Smooth muscle cell (in vitro differentiated cells): ENCODE data around the gene MT1X. TPM values are rescaled to one million over a fixed set of nuclear protein-coding genes. Genes with fewer than 3 reads are reported as not detected.
A peak's percentile ranks its signal among the peaks of the same experiment; 100 is the strongest.

Experiments used
- DNase-seq: peaks from one replicate; lab custom pipeline; 2025; ENCODE audit not compliant: unreplicated experiment; lab: John Stamatoyannopoulos, UW
- H2AFZ ChIP-seq: fragments of 200-600 bp; sonication (generic); 2 replicates; pipeline ENCODE4 v1.6.0; 2016; ENCODE audit warnings: antibody characterized with exemption, low read depth, mild to moderate bottlenecking
- H3F3A ChIP-seq: fragments of 200-600 bp; sonication (generic); 2 replicates; pipeline ENCODE4 v1.6.0; 2017; ENCODE audit warnings: antibody characterized with exemption, low read depth
- H3K27ac ChIP-seq: fragments of 200-600 bp; sonication (generic); 2 replicates; pipeline ENCODE4 v1.5.1; 2016; ENCODE audit warnings: low read depth, mild to moderate bottlenecking
- H3K27me3 ChIP-seq: fragments of 200-600 bp; sonication (generic); 2 replicates; pipeline ENCODE4 v1.6.1; 2016; ENCODE audit warnings: low read depth, mild to moderate bottlenecking
- H3K36me3 ChIP-seq: fragments of 200-600 bp; sonication (generic); 2 replicates; pipeline ENCODE4 v1.5.1; 2016; ENCODE audit warnings: low read depth
- H3K4me1 ChIP-seq: fragments of 200-600 bp; sonication (generic); 2 replicates; pipeline ENCODE4 v1.5.1; 2016; ENCODE audit warnings: low read depth
- H3K4me2 ChIP-seq: fragments of 200-600 bp; sonication (generic); 2 replicates; pipeline ENCODE4 v1.6.0; 2016; ENCODE audit warnings: mild to moderate bottlenecking
- H3K4me3 ChIP-seq: fragments of 200-600 bp; sonication (generic); 2 replicates; pipeline ENCODE4 v1.5.1; 2016; ENCODE audit warnings: mild to moderate bottlenecking
- H3K79me2 ChIP-seq: fragments of 200-600 bp; sonication (generic); 2 replicates; pipeline ENCODE4 v1.6.0; 2016; ENCODE audit warnings: low read depth, mild to moderate bottlenecking
- H3K9ac ChIP-seq: fragments of 200-600 bp; sonication (generic); 2 replicates; pipeline ENCODE4 v1.6.0; 2016; ENCODE audit warnings: low read depth
- H3K9me3 ChIP-seq: fragments of 200-600 bp; sonication (generic); replicated peaks from 2 replicates; pipeline ENCODE4 v1.5.1; 2016; ENCODE audit warnings: low read depth
- H4K20me1 ChIP-seq: fragments of 200-600 bp; sonication (generic); 2 replicates; pipeline ENCODE4 v1.6.0; 2016; ENCODE audit warnings: low read depth
- WGBS: methylation state at CpG from one replicate; pipeline ENCODE4 v1.1.7; 2016; ENCODE audit warnings: low lambda C conversion rate; 5-methylcytosine and 5-hydroxymethylcytosine counted together
- polyA plus RNA-seq: library from polyadenylated mRNA; unstranded; fragments of >200 nt; fragmentation: Nextera tagmentation; extraction: Ambion mirVana; gene quantifications from 2 replicates; pipeline ENCODE4 v1.2.1, GENCODE V29; 2016
- total RNA-seq: library from RNA; depleted of rRNA; stranded (reverse); fragments of >200 nt; gene quantifications from 2 replicates; pipeline ENCODE4 v1.2.3, GENCODE V29; 2014
- TF ChIP-seq, protein P1 (sequence below): fragments of 200-600 bp; sonication (generic); IDR thresholded peaks from 2 replicates; pipeline ENCODE4 v1.5.1; 2017; ENCODE audit warnings: borderline replicate concordance, mild to moderate bottlenecking, antibody characterized with exemption; ENCODE audit not compliant: insufficient read depth, poor library complexity, severe bottlenecking

The MT1X gene
- total and polyA plus RNA-seq, 2 experiments from 2014 or later = 0.76 to 11.7 TPM

- no peaks in the 10 kb centered on the region for H3K9me3 ChIP-seq
- H3K36me3 ChIP-seq = no peaks in the 10 kb centered on the region
- 5% methylated on average over 41 of the region's 47 CpGs for WGBS
- no peak overlapping the region for H3K4me3 ChIP-seq
- no peak for DNase-seq
- H3K27me3 ChIP-seq = peaks cover 91% of the 10 kb centered on the region
- TF ChIP-seq, protein P1, sequence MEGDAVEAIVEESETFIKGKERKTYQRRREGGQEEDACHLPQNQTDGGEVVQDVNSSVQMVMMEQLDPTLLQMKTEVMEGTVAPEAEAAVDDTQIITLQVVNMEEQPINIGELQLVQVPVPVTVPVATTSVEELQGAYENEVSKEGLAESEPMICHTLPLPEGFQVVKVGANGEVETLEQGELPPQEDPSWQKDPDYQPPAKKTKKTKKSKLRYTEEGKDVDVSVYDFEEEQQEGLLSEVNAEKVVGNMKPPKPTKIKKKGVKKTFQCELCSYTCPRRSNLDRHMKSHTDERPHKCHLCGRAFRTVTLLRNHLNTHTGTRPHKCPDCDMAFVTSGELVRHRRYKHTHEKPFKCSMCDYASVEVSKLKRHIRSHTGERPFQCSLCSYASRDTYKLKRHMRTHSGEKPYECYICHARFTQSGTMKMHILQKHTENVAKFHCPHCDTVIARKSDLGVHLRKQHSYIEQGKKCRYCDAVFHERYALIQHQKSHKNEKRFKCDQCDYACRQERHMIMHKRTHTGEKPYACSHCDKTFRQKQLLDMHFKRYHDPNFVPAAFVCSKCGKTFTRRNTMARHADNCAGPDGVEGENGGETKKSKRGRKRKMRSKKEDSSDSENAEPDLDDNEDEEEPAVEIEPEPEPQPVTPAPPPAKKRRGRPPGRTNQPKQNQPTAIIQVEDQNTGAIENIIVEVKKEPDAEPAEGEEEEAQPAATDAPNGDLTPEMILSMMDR = no peak
- peaks cover 12% of the 10 kb centered on the region for H3K4me1 ChIP-seq
- H2AFZ ChIP-seq = no peak overlapping the region
- H3K79me2 ChIP-seq = no peaks in the 10 kb centered on the region
- H3K9ac ChIP-seq = no peak overlapping the region
- H4K20me1 ChIP-seq = no peaks in the 10 kb centered on the region
- H3K27ac ChIP-seq = no peak overlapping the region
- H3K4me2 ChIP-seq = peak overlapping the region; percentile 57
- no peaks in the 10 kb centered on the region for H3F3A ChIP-seq
Measured at GRCh38 chr16:56634715-56635440, 47.4 kb upstream of the MT1X start.

DNA sequence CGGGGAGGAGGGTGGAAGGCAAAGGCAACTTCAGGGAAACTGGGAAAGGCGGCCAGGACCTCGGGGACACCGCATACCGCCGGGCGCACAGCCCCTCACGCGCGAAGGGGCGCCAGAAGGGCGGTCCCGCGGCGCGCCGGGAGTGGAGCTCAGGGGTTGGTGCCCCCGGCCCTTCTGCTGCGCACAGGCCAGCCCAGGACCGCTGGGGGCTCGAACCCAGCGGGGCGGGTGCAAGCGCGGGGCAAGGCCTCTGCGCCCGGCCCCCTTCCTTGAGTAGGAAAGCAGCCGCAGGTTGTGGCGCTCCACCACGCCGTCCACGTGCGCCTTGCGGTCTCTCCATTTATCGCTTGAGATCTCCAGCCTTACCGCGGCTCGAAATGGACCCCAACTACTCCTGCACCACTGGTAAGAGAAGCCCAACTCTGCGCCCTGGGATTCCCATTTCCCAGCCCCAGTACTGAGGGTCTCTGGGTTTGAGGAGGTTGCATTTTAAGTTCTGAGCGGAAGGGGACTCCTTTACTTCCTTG is 46.8 kb upstream of the MT1X start:
- H3K9ac ChIP-seq = no peak overlapping the region
- no peak overlapping the region for H2AFZ ChIP-seq
- peak overlapping the region; percentile 57 for H3K4me2 ChIP-seq
- WGBS = 8% methylated on average over 33 of the region's 40 CpGs
- H3K4me3 ChIP-seq = no peak overlapping the region
- peaks cover 12% of the 10 kb centered on the region for H3K4me1 ChIP-seq
- H3K36me3 ChIP-seq = no peaks in the 10 kb centered on the region
- H3K79me2 ChIP-seq = no peaks in the 10 kb centered on the region
- TF ChIP-seq, protein P1 = no peak
- H3F3A ChIP-seq = no peaks in the 10 kb centered on the region
- no peak overlapping the region for H3K27ac ChIP-seq
- no peak for DNase-seq
- no peaks in the 10 kb centered on the region for H4K20me1 ChIP-seq
- peaks cover 98% of the 10 kb centered on the region for H3K27me3 ChIP-seq
- H3K9me3 ChIP-seq = no peaks in the 10 kb centered on the region

DNA sequence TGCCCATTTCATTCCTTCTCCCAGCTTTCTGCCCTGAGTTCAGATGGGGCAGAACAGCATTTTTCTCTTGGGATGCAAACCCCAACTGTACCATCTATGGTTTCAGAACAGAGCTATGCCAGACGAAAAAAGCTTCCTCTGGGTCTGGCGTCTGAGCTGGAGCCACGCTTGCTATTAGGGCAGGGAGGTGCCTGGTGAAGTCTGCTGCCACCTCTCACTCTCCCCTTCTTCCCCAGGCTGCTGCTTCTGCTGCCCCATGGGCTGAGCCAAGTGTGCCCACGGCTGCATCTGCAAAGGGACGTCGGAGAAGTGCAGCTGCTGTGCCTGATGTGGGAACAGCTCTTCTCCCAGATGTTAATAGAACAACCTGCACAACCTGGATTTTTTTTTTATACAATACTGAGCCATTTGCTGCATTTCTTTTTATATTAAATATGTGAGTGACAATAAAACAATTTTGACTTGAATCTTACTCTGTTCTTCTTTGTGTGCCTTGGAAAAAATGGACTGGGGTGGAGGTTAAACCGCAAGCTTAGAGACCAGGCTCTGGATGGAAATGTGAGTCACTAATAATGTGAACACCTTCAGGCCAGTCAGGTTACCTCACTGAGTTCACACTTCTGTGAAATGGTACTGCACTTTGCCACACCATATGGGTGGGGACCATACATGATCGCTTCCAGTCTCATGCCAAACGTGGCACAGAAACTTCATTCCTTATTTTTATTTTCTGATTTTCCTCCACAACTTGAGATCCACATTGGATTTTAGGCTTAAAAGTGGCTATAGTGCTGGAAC is 45.5 kb upstream of the MT1X start:
- H3K27ac ChIP-seq = no peak overlapping the region
- H3K4me1 ChIP-seq = peaks cover 12% of the 10 kb centered on the region
- WGBS = 25% methylated on average over 9 of the region's 9 CpGs
- H3K79me2 ChIP-seq = no peaks in the 10 kb centered on the region
- no peaks in the 10 kb centered on the region for H3K36me3 ChIP-seq
- no peak for DNase-seq
- TF ChIP-seq, protein P1 = no peak
- no peak overlapping the region for H2AFZ ChIP-seq
- peaks cover 100% of the 10 kb centered on the region for H3K27me3 ChIP-seq
- H3K4me3 ChIP-seq = no peak overlapping the region
- H4K20me1 ChIP-seq = no peaks in the 10 kb centered on the region
- H3K9me3 ChIP-seq = no peaks in the 10 kb centered on the region
- no peak overlapping the region for H3K4me2 ChIP-seq
- H3F3A ChIP-seq = no peaks in the 10 kb centered on the region
- no peak overlapping the region for H3K9ac ChIP-seq
